ENCODE data around the gene SUPT3H.
"Not testable (repeated sequence)": the region's sequence is repeated elsewhere in the genome, so short reads cannot be mapped to it uniquely, and the experiment has no call there.

The SUPT3H gene

GRCh38 chr6:44920952-44921491, 456.7 kb downstream of the SUPT3H start:
- DNase-seq (ENCODE audit: low read depth in 2 of 3, low spot score in 2 of 3) = no peak

- no peak for DNase-seq (ENCODE audit: low read depth in 2 of 3, low spot score in 2 of 3)
These were observed 458.9 kb downstream of the SUPT3H start for GRCh38 chr6:44918671-44919296.

GRCh38 chr6:44917430-44917829, 460.3 kb downstream of the SUPT3H start:
- DNase-seq (ENCODE audit: low read depth in 2 of 3, low spot score in 2 of 3) = no peak

GRCh38 chr6:44915111-44915510, 462.6 kb downstream of the SUPT3H start:
- DNase-seq (ENCODE audit: low read depth in 2 of 3, low spot score in 2 of 3) = no peak

GRCh38 chr6:44914141-44914540, 463.6 kb downstream of the SUPT3H start:
- DNase-seq (ENCODE audit: low read depth in 2 of 3, low spot score in 2 of 3) = no peak

GRCh38 chr6:44906761-44907160, 471.0 kb downstream of the SUPT3H start:
- DNase-seq (ENCODE audit: low read depth in 2 of 3, low spot score in 2 of 3) = no peak

- DNase-seq (ENCODE audit: low read depth in 2 of 3, low spot score in 2 of 3) = not testable (repeated sequence)
These were observed 477.4 kb downstream of the SUPT3H start for GRCh38 chr6:44900358-44900757.

GRCh38 chr6:44898296-44898930, 479.3 kb downstream of the SUPT3H start:
- no peak for DNase-seq (ENCODE audit: low read depth in 2 of 3, low spot score in 2 of 3)

- DNase-seq (ENCODE audit: low read depth in 2 of 3, low spot score in 2 of 3) = no peak
These were observed 480.4 kb downstream of the SUPT3H start for GRCh38 chr6:44897316-44897715.

GRCh38 chr6:44896701-44897100, 481.0 kb downstream of the SUPT3H start:
- no peak for DNase-seq (ENCODE audit: low read depth in 2 of 3, low spot score in 2 of 3)

- DNase-seq (ENCODE audit: low read depth in 2 of 3, low spot score in 2 of 3) = no peak
These were observed 485.2 kb downstream of the SUPT3H start for GRCh38 chr6:44892579-44892978.

- DNase-seq (ENCODE audit: low read depth in 2 of 3, low spot score in 2 of 3) = not testable (repeated sequence)
These were observed 498.7 kb downstream of the SUPT3H start for GRCh38 chr6:44879071-44879470.

- not testable (repeated sequence) for DNase-seq (ENCODE audit: low read depth in 2 of 3, low spot score in 2 of 3)
These were observed 501.1 kb downstream of the SUPT3H start for GRCh38 chr6:44876638-44877037.

- no peak for DNase-seq (ENCODE audit: low read depth in 2 of 3, low spot score in 2 of 3)
These were observed 508.3 kb downstream of the SUPT3H start for GRCh38 chr6:44869321-44869897.

- DNase-seq (ENCODE audit: low read depth in 2 of 3, low spot score in 2 of 3) = no peak
These were observed 508.8 kb downstream of the SUPT3H start for GRCh38 chr6:44868910-44869309.

- no peak for DNase-seq (ENCODE audit: low read depth in 2 of 3, low spot score in 2 of 3)
These were observed 509.4 kb downstream of the SUPT3H start for GRCh38 chr6:44868335-44868668.

GRCh38 chr6:44867571-44868334, 510.0 kb downstream of the SUPT3H start:
- no peak for DNase-seq (ENCODE audit: low read depth in 2 of 3, low spot score in 2 of 3)

GRCh38 chr6:44865184-44865583, 512.5 kb downstream of the SUPT3H start:
- not testable (repeated sequence) for DNase-seq (ENCODE audit: low read depth in 2 of 3, low spot score in 2 of 3)

GRCh38 chr6:44859901-44860410, 517.8 kb downstream of the SUPT3H start:
- DNase-seq (ENCODE audit: low read depth in 2 of 3, low spot score in 2 of 3) = no peak

- no peak for DNase-seq (ENCODE audit: low read depth in 2 of 3, low spot score in 2 of 3)
These were observed 518.7 kb downstream of the SUPT3H start for GRCh38 chr6:44858998-44859397.

GRCh38 chr6:44856479-44856878, 521.3 kb downstream of the SUPT3H start:
- DNase-seq (ENCODE audit: low read depth in 2 of 3, low spot score in 2 of 3) = no peak

Measured in activated CD8-positive, alpha-beta memory T cell treated with anti-CD3 and anti-CD28 coated beads for 48 hours (primary cell).